Skeletal muscle tissue (tissue), 4 donors: Measurements from ENCODE around the gene SCTR. TPM values are rescaled to one million over a fixed set of nuclear protein-coding genes. Genes with fewer than 3 reads are reported as not detected.

Experiments
- H3K27ac ChIP-seq: one replicate; pipeline ENCODE4 v1.7.0; 2013; ENCODE audit warnings: mild to moderate bottlenecking, low read depth, low read length, inconsistent platforms
- H3K27me3 ChIP-seq, 3 donors: one replicate each; pipeline ENCODE4 v1.7.0; 2013; ENCODE audit warnings: low read length in 3 of 3; ENCODE audit not compliant: control insufficient read depth in 3 of 3, insufficient read depth in 3 of 3
- H3K36me3 ChIP-seq, 3 donors: one replicate each; pipeline ENCODE4 v1.7.0; 2013; ENCODE audit warnings: low read length in 3 of 3; ENCODE audit not compliant: control insufficient read depth in 3 of 3, insufficient read depth in 3 of 3
- H3K4me1 ChIP-seq, 3 donors: one replicate each; pipeline ENCODE4 v1.7.0; 2013; ENCODE audit warnings: low read length in 3 of 3, mild to moderate bottlenecking in 3 of 3; ENCODE audit not compliant: control insufficient read depth in 3 of 3, insufficient read depth in 3 of 3
- H3K4me3 ChIP-seq, 3 donors: one replicate each; pipeline ENCODE4 v1.7.0; 2013; ENCODE audit warnings: low read length in 3 of 3
- H3K9ac ChIP-seq, 3 donors: one replicate each; pipeline ENCODE4 v1.7.0; 2013; ENCODE audit warnings: low read length in 3 of 3, mild to moderate bottlenecking in 3 of 3, moderate library complexity in 2 of 3, low read depth in 1 of 3
- H3K9me3 ChIP-seq, 3 donors: one replicate each; pipeline ENCODE4 v1.7.0; 2013; ENCODE audit warnings: low read length in 3 of 3; ENCODE audit not compliant: control insufficient read depth in 3 of 3
- total RNA-seq: library from RNA; depleted of rRNA; stranded (reverse); fragments of >200 nt; gene quantifications from one replicate; pipeline ENCODE4 v1.2.3, GENCODE V29; 2014
- donor health status: Osteomylitis.

SCTR gene
- total RNA-seq, 1 donor from 2014 or later: not detected

DNA sequence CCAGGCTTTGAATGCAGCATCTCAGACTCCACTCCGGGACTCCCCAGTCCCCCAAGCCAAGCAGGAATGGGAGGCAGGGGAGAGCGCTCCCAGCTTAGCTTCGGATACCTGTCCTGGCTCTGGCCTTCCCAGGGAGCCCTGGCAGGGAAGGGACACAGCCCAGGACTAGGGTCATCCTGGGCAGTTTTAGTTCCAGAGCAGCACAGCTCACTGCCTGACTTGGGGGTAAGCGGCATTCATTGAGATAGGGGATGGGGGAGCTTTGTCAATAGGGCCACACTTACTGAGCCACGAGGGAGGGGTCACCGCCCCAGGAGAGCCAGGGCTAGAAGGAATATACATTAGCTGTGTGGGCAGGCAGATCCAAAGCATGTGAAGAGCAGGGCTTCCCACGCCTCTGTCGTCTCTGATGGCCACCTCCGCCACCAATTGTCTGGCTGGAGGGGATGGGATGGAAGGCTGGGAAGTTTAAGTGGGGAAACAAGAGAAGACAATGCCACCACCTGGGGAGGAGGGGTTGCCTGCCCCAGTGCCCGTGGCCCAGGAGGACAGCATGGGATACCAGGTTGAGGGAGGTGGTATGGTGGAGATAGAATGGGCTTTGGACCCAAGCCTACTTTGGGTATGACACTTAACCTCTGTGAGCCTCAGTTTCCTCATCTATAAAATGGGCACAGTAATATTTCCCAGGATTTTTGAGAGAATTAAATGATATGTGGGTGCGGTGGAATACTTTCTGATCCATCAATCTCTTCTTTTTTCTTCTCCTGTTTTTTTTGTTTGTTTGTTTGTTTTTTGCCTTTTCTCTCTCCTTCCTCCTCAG lies 40.2 kb downstream of the SCTR start:
- Histone ChIP-seq H3K4me1 (peaks cover 72 to 76% (median 73%) of the 10 kb centered on the region in 3 donors), H3K9me3 (no peaks in the 10 kb centered on the region), H3K27me3 (no peaks in the 10 kb centered on the region), H3K27ac (peak overlapping the region; percentile 82), H3K4me3 (peak overlapping the region in 1 of 3 donors; percentile 13), H3K36me3 (no peaks in the 10 kb centered on the region), H3K9ac (peak overlapping the region in 2 of 3 donors; percentile 32 to 54)

DNA sequence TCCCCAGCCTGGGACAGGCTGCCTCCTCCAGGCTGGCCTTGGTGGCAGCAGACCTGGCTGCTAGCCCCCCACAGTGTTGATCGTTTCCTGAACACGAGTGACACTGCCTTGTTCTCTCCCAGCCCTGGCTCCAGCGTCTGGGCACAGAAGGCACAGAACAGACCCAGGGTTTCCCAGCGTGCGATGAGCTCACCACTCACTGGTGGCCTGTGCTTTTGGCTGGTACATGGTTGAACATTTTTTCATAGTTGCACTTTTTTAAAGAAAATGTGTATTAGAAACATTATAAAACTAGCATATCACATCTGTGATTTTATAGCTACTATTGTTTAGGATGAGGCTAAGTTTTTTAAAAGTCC lies 40.9 kb downstream of the SCTR start:
- Histone ChIP-seq H3K9me3 (no peaks in the 10 kb centered on the region), H3K27me3 (no peaks in the 10 kb centered on the region), H3K4me3 (peak overlapping the region in 1 of 3 donors; percentile 17), H3K4me1 (peaks cover 68 to 74% (median 70%) of the 10 kb centered on the region in 3 donors), H3K9ac (peak overlapping the region in 2 of 3 donors; percentile 33 to 71), H3K36me3 (no peaks in the 10 kb centered on the region), H3K27ac (peak overlapping the region; percentile 61)

DNA sequence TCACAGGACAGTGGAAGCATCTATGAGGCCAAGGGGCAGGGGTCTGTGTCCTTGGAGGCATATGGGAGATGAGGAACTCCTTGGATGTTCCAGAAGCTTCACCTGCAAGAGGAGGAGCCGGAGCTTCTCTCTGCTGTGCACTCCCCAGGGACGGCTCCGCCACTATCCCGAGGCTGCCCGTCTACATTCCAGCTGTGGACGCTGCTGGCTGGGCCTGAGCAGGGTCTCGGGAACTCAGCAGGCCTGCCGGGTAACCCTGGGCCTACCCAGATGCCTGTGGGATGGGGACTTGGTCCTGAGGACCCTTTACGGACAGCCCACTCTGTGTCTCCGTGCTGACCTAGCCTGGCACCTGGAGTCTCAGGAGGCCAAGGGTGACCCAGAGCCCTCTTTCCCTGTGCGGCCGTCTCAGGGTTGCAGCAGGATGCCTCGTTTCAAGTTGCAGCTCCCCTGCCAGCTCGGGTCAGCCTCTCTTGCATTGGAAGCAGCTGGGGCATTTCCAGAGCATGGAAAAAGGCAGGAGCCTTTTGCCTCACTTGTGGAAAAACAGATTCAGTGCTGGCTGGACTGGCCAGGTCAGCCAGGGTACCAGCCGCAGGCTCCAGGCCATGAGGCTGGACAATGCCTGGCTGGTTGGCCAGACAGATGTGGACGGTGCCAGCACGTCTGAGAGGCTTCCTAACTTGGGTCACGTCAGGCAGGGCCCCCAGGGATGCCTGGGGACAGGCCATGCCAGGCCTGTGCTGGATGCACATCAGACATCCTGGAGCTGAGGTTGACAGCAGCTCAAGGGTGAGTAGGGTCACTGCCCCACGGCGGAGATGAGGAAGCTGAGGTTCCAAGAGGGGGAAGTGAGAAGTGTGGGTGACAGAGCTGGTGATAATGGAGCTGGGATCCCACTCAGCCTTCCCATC lies 41.5 kb downstream of the SCTR start:
- H3K4me1 ChIP-seq: peaks cover 62 to 67% (median 64%) of the 10 kb centered on the region in 3 donors
- H3K4me3 ChIP-seq: peak overlapping the region in 2 of 3 donors; percentile 17 to 22
- peak overlapping the region in 2 of 3 donors; percentile 57 to 71 for H3K9ac ChIP-seq
- H3K27ac ChIP-seq: peak overlapping the region; percentile 61
- no peaks in the 10 kb centered on the region for H3K36me3 ChIP-seq
- H3K27me3 ChIP-seq: no peaks in the 10 kb centered on the region
- no peaks in the 10 kb centered on the region for H3K9me3 ChIP-seq

DNA sequence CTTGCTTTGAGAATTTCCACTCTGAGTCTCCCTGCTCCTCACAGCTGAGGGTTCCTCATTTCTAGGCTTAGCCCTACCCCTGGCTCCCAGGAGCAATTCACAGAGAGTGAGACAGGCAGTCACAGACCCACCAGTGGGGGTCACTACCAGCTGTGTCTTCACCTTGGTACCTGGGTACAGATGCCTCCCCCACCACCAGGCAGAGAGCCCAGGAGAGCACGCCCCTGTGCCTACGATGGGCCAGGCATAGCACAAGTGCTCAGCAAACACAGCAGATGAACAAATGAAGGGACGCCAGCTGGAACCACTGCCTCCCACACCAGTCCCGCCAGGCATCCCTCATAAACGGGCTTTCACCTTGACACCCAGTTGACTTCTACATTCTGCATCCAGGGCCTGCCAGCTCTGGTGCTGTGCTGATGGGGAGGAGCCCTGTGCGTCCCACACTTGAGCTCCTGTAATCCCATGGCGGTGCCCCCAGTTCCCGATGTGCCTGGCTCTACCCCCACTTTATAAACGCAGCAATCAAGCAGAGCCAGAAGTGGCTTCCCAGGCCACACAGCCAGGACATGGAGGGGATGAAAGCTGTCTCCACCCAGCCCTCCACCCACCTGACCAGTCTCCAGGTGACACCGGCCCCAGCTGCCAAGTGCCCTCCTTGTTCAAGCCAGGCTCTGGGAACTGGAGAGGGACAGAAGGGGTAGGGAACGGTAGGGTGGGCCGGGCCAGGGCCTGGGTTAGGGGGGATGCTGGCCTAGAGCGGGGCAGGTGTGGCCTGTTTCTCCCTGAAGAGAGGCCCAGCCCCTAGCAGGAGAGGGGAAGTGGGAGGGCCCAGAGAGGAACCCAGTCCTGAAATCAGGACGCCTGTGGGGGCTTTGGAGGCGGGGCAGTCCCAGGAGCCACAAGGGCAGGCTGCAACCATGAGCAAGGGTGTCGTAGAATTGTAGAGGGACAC lies 42.5 kb downstream of the SCTR start:
- peak overlapping the region in 2 of 3 donors; percentile 57 to 71 for H3K9ac ChIP-seq
- peak overlapping the region; percentile 61 for H3K27ac ChIP-seq
- no peak overlapping the region for H3K4me3 ChIP-seq
- no peaks in the 10 kb centered on the region for H3K9me3 ChIP-seq
- no peaks in the 10 kb centered on the region for H3K27me3 ChIP-seq
- no peaks in the 10 kb centered on the region for H3K36me3 ChIP-seq
- peaks cover 52 to 58% (median 54%) of the 10 kb centered on the region in 3 donors for H3K4me1 ChIP-seq

DNA sequence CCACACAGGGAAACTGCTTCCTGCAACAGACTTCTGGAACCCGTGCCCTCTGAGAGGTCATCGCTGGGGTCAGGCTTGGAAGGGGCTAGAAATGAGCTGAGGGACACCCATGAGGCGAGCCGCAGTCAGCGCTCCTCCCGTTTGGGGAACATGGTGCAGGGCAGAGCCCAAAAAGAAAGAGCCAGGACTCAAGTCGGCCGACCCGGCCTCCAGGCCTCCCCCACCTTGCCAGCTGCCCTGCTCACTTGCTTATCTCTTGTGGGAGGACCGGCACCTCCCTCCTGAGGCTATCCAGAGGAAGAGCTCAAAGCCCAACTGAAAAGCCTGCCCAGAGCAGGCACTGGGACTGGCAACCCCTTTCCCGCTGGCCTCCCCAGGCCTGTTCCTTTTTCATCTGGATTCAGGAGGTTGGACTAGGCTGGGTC lies 43.6 kb downstream of the SCTR start:
- H3K27ac ChIP-seq: no peak overlapping the region
- no peaks in the 10 kb centered on the region for H3K36me3 ChIP-seq
- peaks cover 49 to 58% (median 51%) of the 10 kb centered on the region in 3 donors for H3K4me1 ChIP-seq
- H3K9me3 ChIP-seq: no peaks in the 10 kb centered on the region
- H3K9ac ChIP-seq: no peak overlapping the region
- H3K4me3 ChIP-seq: no peak overlapping the region
- H3K27me3 ChIP-seq: no peaks in the 10 kb centered on the region

DNA sequence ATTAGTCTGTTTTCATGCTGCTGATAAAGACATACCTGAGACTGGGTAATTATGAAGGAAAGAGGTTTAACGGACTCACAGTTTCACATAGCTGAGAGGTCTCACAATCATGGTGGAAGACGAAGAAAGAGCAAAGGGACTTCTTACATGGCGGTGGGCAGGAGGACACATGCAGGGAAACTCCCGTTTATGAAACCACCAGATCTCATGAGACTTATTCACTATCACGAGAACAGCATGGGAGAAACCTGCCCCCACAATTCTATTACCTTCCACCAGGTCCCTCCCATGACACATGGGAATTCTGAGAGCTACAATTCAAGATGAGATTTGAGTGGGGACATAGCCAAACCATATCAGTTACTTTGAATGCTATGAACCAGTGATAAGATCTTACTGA lies 44.1 kb downstream of the SCTR start:
- no peak overlapping the region for H3K27ac ChIP-seq
- peaks cover 45 to 54% (median 47%) of the 10 kb centered on the region in 3 donors for H3K4me1 ChIP-seq
- H3K4me3 ChIP-seq: no peak overlapping the region
- no peak overlapping the region for H3K9ac ChIP-seq
- no peaks in the 10 kb centered on the region for H3K27me3 ChIP-seq
- no peaks in the 10 kb centered on the region for H3K9me3 ChIP-seq
- H3K36me3 ChIP-seq: no peaks in the 10 kb centered on the region

DNA sequence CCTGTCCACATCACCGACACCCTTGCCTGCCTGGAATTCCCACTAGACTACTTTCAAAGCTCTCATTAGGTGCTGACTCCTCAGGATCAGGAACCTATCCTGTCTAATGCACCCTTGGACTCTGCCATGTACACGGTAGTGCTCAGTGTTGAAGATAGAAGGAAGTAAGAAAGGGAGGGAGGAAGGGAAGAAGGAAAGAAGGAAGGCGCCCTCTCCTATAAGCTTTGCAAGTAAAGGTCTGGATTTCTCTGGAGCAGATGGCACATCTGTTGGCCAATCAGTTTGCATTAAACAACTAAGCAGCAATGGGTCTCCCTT lies 45.3 kb downstream of the SCTR start:
- peaks cover 34 to 47% (median 37%) of the 10 kb centered on the region in 3 donors for H3K4me1 ChIP-seq
- H3K36me3 ChIP-seq: no peaks in the 10 kb centered on the region
- no peak overlapping the region for H3K4me3 ChIP-seq
- no peaks in the 10 kb centered on the region for H3K27me3 ChIP-seq
- H3K27ac ChIP-seq: no peak overlapping the region
- H3K9me3 ChIP-seq: no peaks in the 10 kb centered on the region
- H3K9ac ChIP-seq: no peak overlapping the region

DNA sequence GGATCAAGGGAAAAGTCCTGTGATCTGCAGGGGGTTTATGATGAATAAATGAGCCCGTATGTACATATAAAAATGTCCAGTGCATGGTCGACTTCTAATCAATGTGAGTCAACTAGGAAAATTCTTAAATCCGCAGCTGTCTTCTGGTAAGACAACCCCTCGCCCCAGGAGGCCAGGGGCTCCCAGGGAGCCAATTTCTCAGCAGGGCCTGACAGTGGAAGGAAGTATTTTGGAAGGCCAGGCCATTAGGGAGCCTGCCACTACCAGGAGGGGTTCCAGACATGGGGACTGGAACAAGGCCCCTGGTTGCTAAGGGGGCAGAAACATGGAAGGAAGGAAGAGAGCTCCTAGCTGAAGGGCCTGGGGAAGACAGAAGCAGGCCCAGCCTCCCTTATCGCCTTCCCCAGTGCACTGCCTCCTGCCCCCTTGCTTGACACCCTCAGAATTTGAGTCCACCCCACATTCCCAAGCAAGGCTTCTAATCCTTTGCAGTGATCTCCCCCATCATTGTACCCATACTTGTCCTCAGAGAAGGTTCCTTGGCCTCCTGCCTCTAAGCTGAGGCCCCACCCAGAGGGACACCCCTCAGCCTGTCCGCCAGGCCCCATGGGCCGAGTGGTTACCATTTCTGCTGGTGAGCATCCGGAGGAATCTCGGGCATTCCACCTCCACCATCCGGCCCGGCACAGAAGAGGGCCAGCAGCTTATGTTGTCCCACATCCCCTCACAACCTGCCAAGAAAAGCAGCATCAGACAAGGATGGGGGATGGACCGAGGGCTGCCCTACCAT lies 45.9 kb downstream of the SCTR start:
- Histone ChIP-seq H3K27ac (no peak overlapping the region), H3K27me3 (no peaks in the 10 kb centered on the region), H3K9ac (no peak overlapping the region), H3K4me3 (no peak overlapping the region), H3K36me3 (no peaks in the 10 kb centered on the region), H3K4me1 (peaks cover 29 to 41% (median 32%) of the 10 kb centered on the region in 3 donors), H3K9me3 (no peaks in the 10 kb centered on the region)

DNA sequence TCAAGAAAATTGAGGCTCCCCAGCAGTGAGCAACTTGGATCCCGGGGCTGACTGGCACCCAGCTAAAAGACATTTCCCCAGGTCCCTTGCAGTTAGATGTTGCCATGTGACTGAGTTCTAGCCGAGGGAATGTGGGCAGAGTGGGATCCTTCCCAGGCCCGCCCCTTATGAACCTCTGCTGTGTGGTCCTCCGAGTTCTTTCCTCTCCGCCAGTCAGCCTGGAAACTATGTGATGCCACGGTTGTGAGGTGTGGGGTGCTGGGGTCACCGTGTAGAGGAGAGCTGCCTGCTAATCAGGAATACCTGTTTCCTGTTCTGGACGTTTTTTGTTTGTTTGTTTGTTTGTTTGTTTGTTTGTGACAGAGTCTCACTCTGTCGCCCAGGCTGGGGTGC lies 47.2 kb downstream of the SCTR start:
- Histone ChIP-seq H3K27me3 (no peaks in the 10 kb centered on the region), H3K4me3 (no peak overlapping the region), H3K36me3 (no peaks in the 10 kb centered on the region), H3K27ac (no peak overlapping the region), H3K9ac (no peak overlapping the region), H3K4me1 (peaks cover 16 to 28% (median 19%) of the 10 kb centered on the region in 3 donors), H3K9me3 (no peaks in the 10 kb centered on the region)
